ENCODE results near the gene GPR152. TPM values are rescaled to one million over a fixed set of nuclear protein-coding genes. Genes with fewer than 3 reads are reported as not detected.
"Not testable (repeated sequence)": the region's sequence is repeated elsewhere in the genome, so short reads cannot be mapped to it uniquely, and the experiment has no call there.

The GPR152 gene
- total RNA-seq, 1 donor from 2014 or later, result not detected

DNA sequence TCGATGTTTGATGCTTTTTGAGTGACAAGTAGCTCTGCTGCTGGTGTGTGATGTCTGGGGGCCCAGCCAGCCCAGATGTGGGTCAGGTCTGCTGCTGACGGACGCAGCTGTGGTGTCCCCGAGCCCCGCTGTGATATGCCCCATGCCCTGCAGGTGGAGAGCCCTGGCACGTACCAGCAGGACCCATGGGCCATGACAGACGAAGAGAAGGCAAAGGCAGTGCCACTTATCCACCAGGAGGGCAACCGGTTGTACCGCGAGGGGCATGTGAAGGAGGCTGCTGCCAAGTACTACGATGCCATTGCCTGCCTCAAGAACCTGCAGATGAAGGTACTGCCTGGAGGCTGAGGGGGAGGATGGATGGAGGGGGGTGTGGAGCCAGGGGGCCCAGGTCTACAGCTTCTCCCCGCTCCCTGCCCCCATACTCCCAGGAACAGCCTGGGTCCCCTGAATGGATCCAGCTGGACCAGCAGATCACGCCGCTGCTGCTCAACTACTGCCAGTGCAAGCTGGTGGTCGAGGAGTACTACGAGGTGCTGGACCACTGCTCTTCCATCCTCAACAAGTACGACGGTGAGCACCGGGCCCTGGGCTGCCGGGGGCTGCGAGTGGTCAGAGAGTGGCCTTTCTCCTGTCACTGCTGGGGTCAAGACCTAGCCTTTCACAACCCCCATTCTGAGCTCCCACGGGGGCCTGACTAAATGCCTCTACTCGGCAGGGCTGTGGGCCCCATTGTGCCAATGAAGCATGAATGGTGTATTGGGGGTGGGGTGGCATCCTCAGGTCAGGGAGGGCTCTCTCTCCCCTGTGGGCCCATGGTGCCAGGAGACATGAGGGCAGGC lies 37.6 kb upstream of the GPR152 start:
- DNase-seq (ENCODE audit: low spot score in 2 of 2, unreplicated experiment in 2 of 2), result no peak
- Mint-ChIP-seq H3K4me3 (no peak overlapping the region), H3K27me3 (ENCODE audit: low read depth) (no peaks in the 10 kb centered on the region), H3K36me3 (peaks cover 15% of the 10 kb centered on the region), H3K27ac (no peak overlapping the region), H3K9me3 (no peaks in the 10 kb centered on the region), H3K4me1 (peaks cover 4% of the 10 kb centered on the region)
- TF ChIP-seq, protein P1, sequence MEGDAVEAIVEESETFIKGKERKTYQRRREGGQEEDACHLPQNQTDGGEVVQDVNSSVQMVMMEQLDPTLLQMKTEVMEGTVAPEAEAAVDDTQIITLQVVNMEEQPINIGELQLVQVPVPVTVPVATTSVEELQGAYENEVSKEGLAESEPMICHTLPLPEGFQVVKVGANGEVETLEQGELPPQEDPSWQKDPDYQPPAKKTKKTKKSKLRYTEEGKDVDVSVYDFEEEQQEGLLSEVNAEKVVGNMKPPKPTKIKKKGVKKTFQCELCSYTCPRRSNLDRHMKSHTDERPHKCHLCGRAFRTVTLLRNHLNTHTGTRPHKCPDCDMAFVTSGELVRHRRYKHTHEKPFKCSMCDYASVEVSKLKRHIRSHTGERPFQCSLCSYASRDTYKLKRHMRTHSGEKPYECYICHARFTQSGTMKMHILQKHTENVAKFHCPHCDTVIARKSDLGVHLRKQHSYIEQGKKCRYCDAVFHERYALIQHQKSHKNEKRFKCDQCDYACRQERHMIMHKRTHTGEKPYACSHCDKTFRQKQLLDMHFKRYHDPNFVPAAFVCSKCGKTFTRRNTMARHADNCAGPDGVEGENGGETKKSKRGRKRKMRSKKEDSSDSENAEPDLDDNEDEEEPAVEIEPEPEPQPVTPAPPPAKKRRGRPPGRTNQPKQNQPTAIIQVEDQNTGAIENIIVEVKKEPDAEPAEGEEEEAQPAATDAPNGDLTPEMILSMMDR (IDR thresholded peaks at IDR 0.05; ENCODE audit: unreplicated experiment), result no peak

DNA sequence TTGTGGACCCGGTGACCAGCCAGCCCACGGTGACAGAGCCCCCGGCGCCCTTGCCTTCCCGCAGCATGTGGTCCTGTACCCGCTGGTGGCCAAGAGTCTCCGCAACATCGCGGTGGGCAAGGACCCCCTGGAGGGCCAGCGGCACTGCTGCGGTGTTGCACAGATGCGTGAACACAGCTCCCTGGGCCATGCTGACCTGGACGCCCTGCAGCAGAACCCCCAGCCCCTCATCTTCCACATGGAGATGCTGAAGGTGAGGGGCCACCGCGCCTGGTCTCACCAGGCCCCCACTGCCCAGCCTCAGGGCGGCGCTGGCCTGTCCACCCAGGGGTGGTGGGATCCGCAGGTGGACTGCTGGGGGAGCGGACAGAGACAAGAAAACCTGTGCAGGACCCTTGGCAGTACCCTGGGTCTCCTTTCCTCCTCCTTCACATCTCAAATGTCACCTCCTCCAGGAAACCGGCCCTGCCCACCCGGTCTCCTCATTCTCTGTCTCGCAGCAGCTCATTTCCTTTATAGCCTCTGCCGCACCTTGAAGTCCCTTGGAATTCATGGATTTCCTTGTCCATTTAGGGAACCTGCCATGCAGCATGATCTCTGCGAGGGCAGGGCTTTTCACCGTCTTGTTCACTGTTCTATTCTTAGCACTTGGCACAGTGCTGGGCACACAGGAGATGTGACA lies 36.8 kb upstream of the GPR152 start:
- no peak for DNase-seq (ENCODE audit: low spot score in 2 of 2, unreplicated experiment in 2 of 2)
- no peaks in the 10 kb centered on the region for H3K9me3 Mint-ChIP-seq
- no peak overlapping the region for H3K4me3 Mint-ChIP-seq
- H3K4me1 Mint-ChIP-seq, result peaks cover 11% of the 10 kb centered on the region
- no peaks in the 10 kb centered on the region for H3K27me3 Mint-ChIP-seq (ENCODE audit: low read depth)
- peaks cover 19% of the 10 kb centered on the region for H3K36me3 Mint-ChIP-seq
- TF ChIP-seq, protein P1 (IDR thresholded peaks at IDR 0.05; ENCODE audit: unreplicated experiment), result no peak
- no peak overlapping the region for H3K27ac Mint-ChIP-seq

DNA sequence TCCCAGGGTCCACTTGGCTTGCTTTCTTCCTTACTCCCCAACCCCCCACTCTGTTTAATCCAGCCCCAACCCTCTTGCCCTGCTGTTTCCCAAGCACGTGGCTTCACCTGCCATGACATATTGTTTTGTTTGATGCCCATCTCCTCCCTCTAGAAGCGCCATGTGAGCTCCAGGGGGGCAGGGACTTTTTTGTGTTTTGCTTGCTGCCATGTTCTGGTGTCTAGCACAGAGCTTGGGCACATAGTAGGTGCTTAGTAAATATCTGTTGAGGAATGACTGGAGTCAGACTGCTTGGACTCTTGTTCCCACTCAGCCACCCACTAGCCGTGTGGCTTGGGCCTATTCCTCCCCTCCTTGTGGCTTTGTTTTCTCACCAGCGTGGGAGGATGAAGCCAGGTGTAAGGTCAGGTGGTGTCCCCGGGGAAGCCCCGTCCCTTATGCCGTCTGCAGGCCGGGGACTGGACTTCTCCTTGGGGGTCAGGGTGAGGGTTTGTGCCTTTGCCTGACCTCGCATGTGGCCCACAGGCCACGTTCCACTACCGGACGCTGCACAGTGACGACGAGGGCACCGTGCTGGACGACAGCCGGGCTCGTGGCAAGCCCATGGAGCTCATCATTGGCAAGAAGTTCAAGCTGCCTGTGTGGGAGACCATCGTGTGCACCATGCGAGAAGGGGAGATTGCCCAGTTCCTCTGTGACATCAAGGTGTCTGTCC lies 34.1 kb upstream of the GPR152 start:
- Mint-ChIP-seq H3K36me3 (peaks cover 20% of the 10 kb centered on the region), H3K4me1 (peaks cover 31% of the 10 kb centered on the region), H3K27ac (no peak overlapping the region), H3K4me3 (no peak overlapping the region), H3K27me3 (ENCODE audit: low read depth) (no peaks in the 10 kb centered on the region), H3K9me3 (no peaks in the 10 kb centered on the region)
- DNase-seq (ENCODE audit: low spot score in 2 of 2, unreplicated experiment in 2 of 2), result no peak
- TF ChIP-seq, protein P1 (IDR thresholded peaks at IDR 0.05; ENCODE audit: unreplicated experiment), result no peak

DNA sequence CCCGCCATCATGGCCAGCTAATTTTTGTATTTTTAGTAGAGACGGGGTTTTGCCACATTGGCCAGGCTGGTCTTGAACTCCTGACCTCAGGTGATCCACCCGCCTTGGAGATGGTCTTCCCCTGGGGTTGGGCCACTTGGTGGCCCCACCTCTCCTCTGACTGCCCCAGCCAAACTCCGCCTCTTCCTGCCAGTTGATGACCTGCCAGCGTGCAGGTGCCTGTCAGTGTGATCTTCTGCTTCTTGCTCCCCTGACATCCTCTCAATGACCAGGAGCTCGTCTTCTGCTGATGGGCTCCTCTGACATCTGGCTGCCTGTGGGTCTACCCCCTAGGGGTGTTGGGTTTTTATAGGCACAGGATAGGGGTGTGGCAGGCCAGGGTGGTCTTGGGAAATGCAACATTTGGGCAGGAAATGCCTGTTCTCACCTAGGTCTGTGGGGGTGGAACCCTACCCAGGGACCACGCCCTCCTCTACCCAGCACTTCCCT lies 33.4 kb upstream of the GPR152 start:
- Mint-ChIP-seq H3K36me3 (peaks cover 17% of the 10 kb centered on the region), H3K4me1 (peaks cover 31% of the 10 kb centered on the region)
- not testable (repeated sequence) for H3K4me3 Mint-ChIP-seq; H3K27ac Mint-ChIP-seq; DNase-seq (ENCODE audit: low spot score in 2 of 2, unreplicated experiment in 2 of 2); H3K9me3 Mint-ChIP-seq; H3K27me3 Mint-ChIP-seq (ENCODE audit: low read depth)

DNA sequence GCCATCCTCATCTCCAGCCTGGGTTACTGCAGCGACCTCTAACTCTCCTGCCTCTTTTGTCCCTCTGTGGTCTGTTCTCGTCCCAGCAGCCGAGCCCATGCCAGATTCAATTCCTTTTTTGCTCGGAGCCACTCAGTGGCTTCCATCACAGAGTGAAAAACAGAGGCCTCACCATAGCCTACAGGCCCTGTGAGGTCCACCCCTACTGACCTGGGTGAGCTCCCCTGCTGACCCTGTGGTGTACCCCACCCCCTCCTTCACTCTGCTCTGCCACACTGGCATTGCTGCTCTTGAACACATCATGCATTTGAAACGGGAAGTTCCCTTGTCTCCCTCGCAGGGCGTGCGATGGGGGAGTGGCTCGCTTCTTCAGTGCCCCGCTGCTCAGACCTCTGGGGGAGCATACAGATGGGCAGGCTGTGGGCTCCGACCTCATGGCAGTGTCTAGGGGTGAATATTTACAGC lies 32.4 kb upstream of the GPR152 start:
- peaks cover 15% of the 10 kb centered on the region for H3K36me3 Mint-ChIP-seq
- H3K9me3 Mint-ChIP-seq, result no peaks in the 10 kb centered on the region
- H3K4me3 Mint-ChIP-seq, result peak overlapping the region; percentile 82
- no peak overlapping the region for H3K27ac Mint-ChIP-seq
- H3K27me3 Mint-ChIP-seq (ENCODE audit: low read depth), result no peaks in the 10 kb centered on the region
- TF ChIP-seq, protein P1 (IDR thresholded peaks at IDR 0.05; ENCODE audit: unreplicated experiment), result no peak
- DNase-seq (ENCODE audit: low spot score in 2 of 2, unreplicated experiment in 2 of 2), result no peak
- H3K4me1 Mint-ChIP-seq, result peaks cover 31% of the 10 kb centered on the region

Data from mesothelial cell of epicardium (in vitro differentiated cells).